NCI-H2081 (cell line): Measurements from ENCODE around the gene ETV1.
A peak's percentile ranks its signal among the peaks of the same experiment; 100 is the strongest.

ENCODE experiments used
- DNase-seq, 2 experiments: peaks; one replicate each; lab custom pipeline; 2025; lab: John Stamatoyannopoulos, UW

Gene ETV1

GRCh38 chr7:13989126-13989948, at the start of gene ETV1:
ETV1 (minus strand) TSS chr7:13989666; CDS start chr7:13989052, 614 bp downstream.
- peak; percentile 80 to 91 for DNase-seq

GRCh38 chr7:14024406-14024805, 34.9 kb upstream of the ETV1 start:
- no peak for DNase-seq

GRCh38 chr7:14023838-14024237, 34.4 kb upstream of the ETV1 start:
- peak in 1 of 2 experiments; percentile 16 for DNase-seq

- DNase-seq, result no peak
These were observed 33.9 kb upstream of the ETV1 start for GRCh38 chr7:14023342-14023741.

GRCh38 chr7:14021069-14021468, 31.6 kb upstream of the ETV1 start:
- DNase-seq, result no peak

GRCh38 chr7:14020339-14020900, 31.0 kb upstream of the ETV1 start:
- no peak for DNase-seq

GRCh38 chr7:14018751-14019150, 29.3 kb upstream of the ETV1 start:
- DNase-seq, result no peak

- no peak for DNase-seq
These were observed 27.5 kb upstream of the ETV1 start for GRCh38 chr7:14016950-14017349.

GRCh38 chr7:14013898-14014297, 24.4 kb upstream of the ETV1 start:
- no peak for DNase-seq

GRCh38 chr7:14009453-14010418, 20.3 kb upstream of the ETV1 start:
- DNase-seq, result no peak

GRCh38 chr7:14001139-14001538, 11.7 kb upstream of the ETV1 start:
- DNase-seq, result no peak

- no peak for DNase-seq
These were observed 10.8 kb upstream of the ETV1 start for GRCh38 chr7:14000247-14000646.

GRCh38 chr7:13998866-13999265, 9.4 kb upstream of the ETV1 start:
- DNase-seq, result no peak

GRCh38 chr7:13992596-13992964, 3.1 kb upstream of the ETV1 start:
- no peak for DNase-seq

GRCh38 chr7:13991791-13992595, 2.5 kb upstream of the ETV1 start:
- DNase-seq, result no peak

- DNase-seq, result peak; percentile 99
These were observed 1.7 kb upstream of the ETV1 start for GRCh38 chr7:13990984-13991790.

- DNase-seq, result peak; percentile 92 to 96
These were observed 985 bp upstream of the ETV1 start for GRCh38 chr7:13990319-13990983.

GRCh38 chr7:13989949-13990305, 461 bp upstream of the ETV1 start:
- DNase-seq, result peak in 1 of 2 experiments; percentile 36

- peak; percentile 69 to 85 for DNase-seq
These were observed 738 bp downstream of the ETV1 start for GRCh38 chr7:13988731-13989125.

GRCh38 chr7:13988065-13988464, 1.4 kb downstream of the ETV1 start:
- DNase-seq, result peak; percentile 23 to 61
